Measurements from ENCODE around the gene KIAA1328. TPM values are rescaled to one million over a fixed set of nuclear protein-coding genes. Genes with fewer than 3 reads are reported as not detected.

Gene KIAA1328
- total RNA-seq, 4 donors from 2014 or later = 23.4 to 53.3 (median 26.8) TPM

DNA sequence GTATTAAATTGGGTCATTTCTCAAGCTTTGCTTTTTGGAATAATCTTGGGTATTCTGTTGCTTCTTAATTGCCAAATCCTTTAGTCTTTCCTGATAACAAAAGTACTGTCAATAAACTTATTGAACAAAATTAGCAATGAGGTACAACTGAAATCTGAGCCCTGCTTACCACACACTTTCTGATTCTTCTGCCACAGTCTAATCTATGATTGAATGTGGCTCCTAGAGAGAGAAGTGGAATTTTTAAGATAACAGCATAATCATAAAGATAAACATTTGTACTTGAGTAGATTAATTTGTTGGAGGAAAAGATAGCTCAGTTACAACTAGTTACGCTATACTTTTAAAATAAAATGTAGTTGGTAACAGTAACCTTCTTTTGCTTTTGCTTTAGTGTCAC is 381.9 kb downstream of the KIAA1328 start:
- no peak for DNase-seq (ENCODE audit: low spot score in 2 of 2)
- peaks cover 0 to 12% (median 2%) of the 10 kb centered on the region in 4 donors for H3K9me3 ChIP-seq
- H3K4me1 ChIP-seq = no peaks in the 10 kb centered on the region
- H3K27ac ChIP-seq = no peak overlapping the region
- no peaks in the 10 kb centered on the region for H3K27me3 ChIP-seq
- no peaks in the 10 kb centered on the region for H3K36me3 ChIP-seq
- no peak overlapping the region for H3K4me3 ChIP-seq
- WGBS, 2 donors = 89 to 98% methylated on average over 1 of the region's 1 CpG
- TF ChIP-seq EP300 (IDR thresholded peaks at IDR 0.05) (no peak), POLR2A (IDR thresholded peaks at IDR 0.05) (no peak)
- TF ChIP-seq, protein P1, sequence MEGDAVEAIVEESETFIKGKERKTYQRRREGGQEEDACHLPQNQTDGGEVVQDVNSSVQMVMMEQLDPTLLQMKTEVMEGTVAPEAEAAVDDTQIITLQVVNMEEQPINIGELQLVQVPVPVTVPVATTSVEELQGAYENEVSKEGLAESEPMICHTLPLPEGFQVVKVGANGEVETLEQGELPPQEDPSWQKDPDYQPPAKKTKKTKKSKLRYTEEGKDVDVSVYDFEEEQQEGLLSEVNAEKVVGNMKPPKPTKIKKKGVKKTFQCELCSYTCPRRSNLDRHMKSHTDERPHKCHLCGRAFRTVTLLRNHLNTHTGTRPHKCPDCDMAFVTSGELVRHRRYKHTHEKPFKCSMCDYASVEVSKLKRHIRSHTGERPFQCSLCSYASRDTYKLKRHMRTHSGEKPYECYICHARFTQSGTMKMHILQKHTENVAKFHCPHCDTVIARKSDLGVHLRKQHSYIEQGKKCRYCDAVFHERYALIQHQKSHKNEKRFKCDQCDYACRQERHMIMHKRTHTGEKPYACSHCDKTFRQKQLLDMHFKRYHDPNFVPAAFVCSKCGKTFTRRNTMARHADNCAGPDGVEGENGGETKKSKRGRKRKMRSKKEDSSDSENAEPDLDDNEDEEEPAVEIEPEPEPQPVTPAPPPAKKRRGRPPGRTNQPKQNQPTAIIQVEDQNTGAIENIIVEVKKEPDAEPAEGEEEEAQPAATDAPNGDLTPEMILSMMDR (IDR thresholded peaks at IDR 0.05) = no peak

DNA sequence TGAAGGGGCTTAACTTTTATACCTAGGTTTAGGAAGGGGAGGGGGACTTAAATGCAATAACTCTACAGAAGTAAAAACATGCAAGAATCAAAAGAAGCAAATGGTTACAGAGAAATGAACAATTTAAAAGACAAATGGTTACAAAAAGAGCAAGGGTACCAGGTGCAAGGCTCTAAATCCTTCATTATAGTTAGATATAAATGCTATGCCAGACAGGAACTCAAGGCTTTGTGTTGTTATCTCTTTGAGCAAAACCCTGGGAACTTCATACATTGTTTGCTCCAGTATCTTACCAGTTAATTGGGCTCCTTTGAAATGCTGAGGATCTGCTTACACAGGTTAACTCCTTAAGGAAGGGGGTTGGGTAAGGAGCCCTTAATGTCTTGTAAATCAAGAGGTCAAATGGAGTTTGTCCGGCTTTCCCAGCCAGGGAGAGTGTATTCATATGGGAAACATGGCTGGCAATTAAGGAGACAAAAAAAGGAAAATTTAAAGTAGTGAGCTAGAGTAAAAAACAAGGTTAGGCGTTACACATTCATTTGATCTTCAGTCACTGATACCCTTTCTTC is 389.2 kb downstream of the KIAA1328 start:
- Histone ChIP-seq H3K27ac (no peak overlapping the region), H3K9me3 (peaks cover 0 to 19% (median 1%) of the 10 kb centered on the region in 4 donors), H3K27me3 (no peaks in the 10 kb centered on the region), H3K4me1 (no peaks in the 10 kb centered on the region), H3K36me3 (peaks cover 0 to 30% (median 0%) of the 10 kb centered on the region in 3 donors), H3K4me3 (no peak overlapping the region)
- no peak for TF ChIP-seq EP300 (IDR thresholded peaks at IDR 0.05)
- TF ChIP-seq, protein P1 (IDR thresholded peaks at IDR 0.05) = no peak
- no peak for TF ChIP-seq POLR2A (IDR thresholded peaks at IDR 0.05)
- 33 to 40% methylated on average over 2 of the region's 2 CpGs for WGBS, 2 donors
- no peak for DNase-seq (ENCODE audit: low spot score in 2 of 2)

DNA sequence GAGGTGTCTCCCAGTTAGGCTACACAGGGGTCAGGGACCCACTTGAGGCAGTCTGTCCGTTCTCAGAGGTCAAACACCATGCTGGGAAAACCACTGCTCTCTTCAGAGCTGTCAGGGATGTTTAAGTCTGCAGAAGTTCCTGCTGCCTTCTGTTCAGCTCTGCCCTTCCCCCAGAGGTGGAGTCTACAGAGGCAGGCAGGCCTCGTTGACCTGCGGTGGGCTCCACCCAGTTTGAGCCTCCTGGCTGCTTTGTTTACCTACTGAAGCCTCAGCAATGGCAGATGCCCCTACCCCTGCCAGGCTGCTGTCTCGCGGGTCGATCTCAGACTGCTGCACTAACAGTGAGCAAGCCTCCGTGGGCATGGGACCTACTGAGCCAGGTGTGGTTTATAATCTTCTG is 390.3 kb downstream of the KIAA1328 start:
- H3K4me3 ChIP-seq = no peak overlapping the region
- H3K4me1 ChIP-seq = no peaks in the 10 kb centered on the region
- H3K9me3 ChIP-seq = peaks cover 0 to 15% (median 0%) of the 10 kb centered on the region in 4 donors
- peaks cover 0 to 41% (median 0%) of the 10 kb centered on the region in 3 donors for H3K36me3 ChIP-seq
- TF ChIP-seq EP300 (IDR thresholded peaks at IDR 0.05) = no peak
- TF ChIP-seq POLR2A (IDR thresholded peaks at IDR 0.05) = no peak
- TF ChIP-seq, protein P1 (IDR thresholded peaks at IDR 0.05) = no peak
- DNase-seq (ENCODE audit: low spot score in 2 of 2) = no peak
- H3K27me3 ChIP-seq = no peaks in the 10 kb centered on the region
- WGBS, 2 donors = 70 to 88% methylated on average over 5 to 7 of the region's 7 CpGs
- H3K27ac ChIP-seq = no peak overlapping the region

DNA sequence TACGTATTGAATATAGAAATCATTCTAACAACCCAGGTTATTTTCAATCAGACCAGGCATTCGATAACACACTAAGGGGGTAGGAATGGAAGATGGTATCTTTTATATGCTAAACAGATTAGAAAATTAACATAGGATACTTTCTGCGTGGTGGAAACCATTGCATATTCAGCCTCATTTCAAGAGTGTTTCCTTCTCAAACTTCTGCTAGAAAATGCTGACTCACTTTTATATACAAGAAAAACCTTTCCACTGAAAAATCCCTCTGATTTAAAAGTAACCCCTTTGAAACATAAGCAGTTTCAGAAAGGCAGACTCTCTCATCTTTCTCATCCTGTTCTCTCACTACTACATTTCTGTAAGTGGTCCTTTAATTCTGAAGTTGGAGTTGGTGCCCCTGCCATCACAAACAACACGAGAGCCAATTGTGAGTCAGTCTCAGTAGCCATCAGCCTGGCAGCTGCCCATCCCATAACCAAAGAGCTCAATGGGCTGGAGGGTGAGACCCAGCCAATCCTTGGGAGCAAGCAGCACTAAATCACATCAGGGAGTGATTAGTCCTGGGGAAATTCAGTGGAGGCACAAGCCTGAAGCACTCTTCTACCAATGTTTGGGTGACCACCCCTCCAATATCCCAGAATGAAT is 393.5 kb downstream of the KIAA1328 start:
- H3K4me3 ChIP-seq = no peak overlapping the region
- DNase-seq (ENCODE audit: low spot score in 2 of 2) = no peak
- no peaks in the 10 kb centered on the region for H3K27me3 ChIP-seq
- no peak overlapping the region for H3K27ac ChIP-seq
- H3K4me1 ChIP-seq = no peaks in the 10 kb centered on the region
- peaks cover 0 to 7% (median 0%) of the 10 kb centered on the region in 4 donors for H3K9me3 ChIP-seq
- peaks cover 0 to 67% (median 0%) of the 10 kb centered on the region in 3 donors for H3K36me3 ChIP-seq
- no peak for TF ChIP-seq EP300 (IDR thresholded peaks at IDR 0.05)
- TF ChIP-seq, protein P1 (IDR thresholded peaks at IDR 0.05) = no peak
- no peak for TF ChIP-seq POLR2A (IDR thresholded peaks at IDR 0.05)
- 78 to 87% methylated on average over 4 of the region's 4 CpGs for WGBS, 2 donors

DNA sequence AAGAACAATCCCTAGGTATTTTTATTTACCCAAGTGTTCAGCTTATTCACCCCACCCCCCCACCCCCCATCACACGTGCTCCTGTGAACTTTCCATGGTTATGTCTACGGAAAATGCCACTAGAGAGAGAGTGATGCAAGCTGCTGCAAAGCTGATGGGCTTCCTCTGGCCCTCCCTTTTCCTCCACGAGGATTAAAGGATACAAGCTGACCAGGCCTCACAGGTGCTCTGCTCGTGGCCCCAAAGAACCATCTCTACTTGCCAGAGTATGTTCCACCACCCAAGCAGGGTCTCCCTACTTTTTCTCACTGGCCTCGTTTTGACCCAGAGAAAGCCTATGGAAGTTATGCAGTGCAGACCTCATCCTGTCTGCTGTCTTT is 394.1 kb downstream of the KIAA1328 start:
- WGBS, 2 donors = 86 to 87% methylated on average over 5 of the region's 5 CpGs
- peaks cover 0 to 67% (median 0%) of the 10 kb centered on the region in 3 donors for H3K36me3 ChIP-seq
- TF ChIP-seq EP300 (IDR thresholded peaks at IDR 0.05) (no peak), POLR2A (IDR thresholded peaks at IDR 0.05) (no peak)
- TF ChIP-seq, protein P1 (IDR thresholded peaks at IDR 0.05) = no peak

More for the DNA sequence above, 394.1 kb downstream of the KIAA1328 start:
- Histone ChIP-seq H3K9me3 (peaks cover 0 to 3% (median 0%) of the 10 kb centered on the region in 4 donors), H3K27ac (no peak overlapping the region), H3K27me3 (no peaks in the 10 kb centered on the region), H3K4me1 (no peaks in the 10 kb centered on the region), H3K4me3 (no peak overlapping the region)
- DNase-seq (ENCODE audit: low spot score in 2 of 2) = no peak

Data from tibial nerve (tissue), 4 donors.